GM10266 (cell line): ENCODE measurements around the gene ELOVL5.

Experiments
- DNase-seq: peaks from one replicate; pipeline ENCODE4 v3.0.0; 2012; ENCODE audit errors: extremely low spot score
- TF ChIP-seq, protein P1 (sequence below): IDR thresholded peaks from 2 replicates; pipeline ENCODE4 v1.5.1; 2012; ENCODE audit warnings: mild to moderate bottlenecking, low read depth; ENCODE audit not compliant: control insufficient read depth, insufficient read depth; ENCODE audit errors: missing control alignments

The ELOVL5 gene

GRCh38 chr6:53294611-53295010 is 54.1 kb downstream of the ELOVL5 start:
- no peak for DNase-seq
- TF ChIP-seq, protein P1, sequence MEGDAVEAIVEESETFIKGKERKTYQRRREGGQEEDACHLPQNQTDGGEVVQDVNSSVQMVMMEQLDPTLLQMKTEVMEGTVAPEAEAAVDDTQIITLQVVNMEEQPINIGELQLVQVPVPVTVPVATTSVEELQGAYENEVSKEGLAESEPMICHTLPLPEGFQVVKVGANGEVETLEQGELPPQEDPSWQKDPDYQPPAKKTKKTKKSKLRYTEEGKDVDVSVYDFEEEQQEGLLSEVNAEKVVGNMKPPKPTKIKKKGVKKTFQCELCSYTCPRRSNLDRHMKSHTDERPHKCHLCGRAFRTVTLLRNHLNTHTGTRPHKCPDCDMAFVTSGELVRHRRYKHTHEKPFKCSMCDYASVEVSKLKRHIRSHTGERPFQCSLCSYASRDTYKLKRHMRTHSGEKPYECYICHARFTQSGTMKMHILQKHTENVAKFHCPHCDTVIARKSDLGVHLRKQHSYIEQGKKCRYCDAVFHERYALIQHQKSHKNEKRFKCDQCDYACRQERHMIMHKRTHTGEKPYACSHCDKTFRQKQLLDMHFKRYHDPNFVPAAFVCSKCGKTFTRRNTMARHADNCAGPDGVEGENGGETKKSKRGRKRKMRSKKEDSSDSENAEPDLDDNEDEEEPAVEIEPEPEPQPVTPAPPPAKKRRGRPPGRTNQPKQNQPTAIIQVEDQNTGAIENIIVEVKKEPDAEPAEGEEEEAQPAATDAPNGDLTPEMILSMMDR = no peak

DNA sequence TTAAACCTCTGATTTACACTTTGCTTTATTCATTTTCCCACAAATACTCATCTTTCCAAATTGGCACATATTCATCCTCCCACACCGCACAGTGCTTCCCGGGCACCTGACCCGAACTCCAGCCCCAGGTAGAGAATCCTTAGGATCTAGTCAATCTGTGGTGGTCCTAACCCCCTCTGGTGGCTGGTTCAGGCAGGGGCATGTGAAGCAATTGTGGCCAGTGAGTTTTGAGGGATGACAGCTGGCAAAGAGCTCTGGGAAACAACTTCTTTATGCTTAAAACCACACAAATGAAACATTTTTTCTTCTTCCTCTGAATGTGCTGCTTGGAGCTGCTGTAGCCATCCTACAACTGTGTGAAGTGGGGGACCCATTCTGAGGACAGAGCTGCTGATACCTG is 54.7 kb downstream of the ELOVL5 start:
- no peak for DNase-seq
- TF ChIP-seq, protein P1 = peak; percentile 73

DNA sequence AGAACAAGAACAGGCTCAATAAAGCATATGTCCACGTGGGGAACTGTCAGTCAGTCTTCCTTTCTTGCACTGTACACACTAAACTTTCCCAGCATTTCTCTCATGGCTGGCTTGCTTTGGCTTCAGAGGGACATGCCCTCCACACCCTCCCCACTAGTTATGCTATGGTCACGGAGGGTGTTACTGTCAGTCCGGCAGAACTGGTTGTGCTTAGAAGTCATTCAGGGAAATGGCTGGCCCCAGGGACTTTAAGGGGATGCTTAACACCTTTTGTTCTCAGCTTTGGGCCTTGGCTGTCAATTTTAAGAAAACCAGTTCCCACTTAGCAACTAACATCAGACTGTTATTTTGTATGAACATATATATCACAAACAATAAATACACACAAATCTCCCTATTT is 55.1 kb downstream of the ELOVL5 start:
- TF ChIP-seq, protein P1 = no peak
- no peak for DNase-seq

DNA sequence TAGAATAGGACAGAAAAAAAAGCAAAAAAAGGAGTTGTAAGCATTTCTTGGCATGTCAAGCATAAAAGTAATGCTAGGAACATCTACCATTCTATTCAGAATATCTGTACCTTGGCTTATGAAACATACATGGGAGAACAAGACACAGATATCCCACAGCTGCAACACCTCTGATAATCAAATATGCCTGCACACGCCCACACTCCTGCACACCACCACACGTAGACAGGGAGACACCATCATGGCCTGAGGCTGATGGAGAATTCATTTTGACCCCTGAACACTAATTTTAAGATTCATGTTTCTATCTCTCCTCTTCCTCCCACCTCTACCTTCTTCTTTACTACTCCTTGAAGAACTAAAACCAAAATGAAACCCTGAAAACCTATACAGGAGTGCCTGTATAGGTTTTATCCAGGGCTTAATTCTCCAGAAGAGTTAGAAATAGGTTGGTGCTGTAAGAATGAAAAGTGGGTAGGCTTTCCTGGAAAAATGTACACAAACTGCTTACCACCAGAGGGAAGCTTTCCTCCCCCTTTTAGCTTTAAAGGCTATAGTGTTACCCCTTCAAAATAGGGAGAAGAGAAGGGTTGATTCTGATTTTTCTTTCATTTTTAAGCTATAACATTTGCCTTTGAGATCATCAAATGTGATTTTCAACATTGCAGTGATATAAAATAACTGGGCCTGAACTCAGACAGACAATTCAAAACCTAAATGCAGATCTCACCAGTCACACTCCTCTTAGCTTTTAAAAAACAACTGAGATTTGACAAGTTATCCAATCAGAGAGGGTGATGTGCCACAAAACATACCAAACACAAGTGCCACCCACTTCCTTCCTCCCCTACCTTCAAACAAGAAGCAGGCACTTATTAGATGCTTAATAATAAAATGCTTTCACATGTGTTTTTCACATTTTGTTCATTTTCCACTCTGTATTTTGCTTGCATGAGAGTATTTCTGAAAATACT is 57.9 kb downstream of the ELOVL5 start:
- DNase-seq = no peak
- TF ChIP-seq, protein P1 = no peak

DNA sequence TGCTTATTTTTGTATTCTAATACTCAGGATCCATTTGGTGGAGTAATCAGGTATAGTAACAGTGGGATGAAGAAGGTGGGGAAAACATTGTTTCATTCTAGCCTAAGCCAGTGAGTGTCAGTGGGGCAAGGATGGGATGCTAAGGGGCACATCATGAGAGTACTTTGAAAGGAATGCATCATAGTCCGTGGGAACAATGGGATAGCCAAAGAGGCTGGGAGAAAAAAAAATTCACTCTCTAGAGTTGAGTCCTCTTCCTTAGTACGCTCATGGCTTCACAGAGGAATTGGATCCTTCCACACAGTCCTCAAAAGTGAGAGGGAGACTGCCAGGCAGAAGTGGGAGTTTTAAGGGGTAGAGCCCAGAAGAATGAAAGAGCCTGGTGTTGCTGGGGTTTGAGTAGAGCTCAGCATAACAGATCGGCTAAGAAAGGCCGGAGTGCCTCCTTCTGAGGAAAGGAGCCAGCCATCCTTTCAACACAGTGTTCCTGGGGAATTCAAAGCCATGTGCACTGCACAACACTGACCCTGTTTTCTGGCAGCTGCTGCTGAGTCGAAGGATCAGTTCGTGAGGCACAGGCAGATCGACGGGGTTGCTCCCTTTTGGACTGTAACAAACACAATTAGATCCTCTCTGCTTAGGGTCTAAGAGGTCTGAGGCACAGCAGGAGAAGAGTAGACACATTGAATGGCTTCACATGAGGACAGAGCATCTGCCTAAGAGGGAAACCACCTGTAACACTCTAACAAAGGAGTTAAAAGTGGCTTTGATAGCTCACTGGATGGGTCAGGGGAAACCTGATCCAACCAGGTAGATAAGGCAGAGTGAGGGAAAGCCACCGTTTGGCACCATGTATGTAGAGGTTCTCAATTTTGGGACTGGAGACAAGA is 61.2 kb downstream of the ELOVL5 start:
- DNase-seq = no peak
- TF ChIP-seq, protein P1 = no peak

GRCh38 chr6:53284901-53285300 is 63.8 kb downstream of the ELOVL5 start:
- TF ChIP-seq, protein P1 = no peak
- DNase-seq = no peak

DNA sequence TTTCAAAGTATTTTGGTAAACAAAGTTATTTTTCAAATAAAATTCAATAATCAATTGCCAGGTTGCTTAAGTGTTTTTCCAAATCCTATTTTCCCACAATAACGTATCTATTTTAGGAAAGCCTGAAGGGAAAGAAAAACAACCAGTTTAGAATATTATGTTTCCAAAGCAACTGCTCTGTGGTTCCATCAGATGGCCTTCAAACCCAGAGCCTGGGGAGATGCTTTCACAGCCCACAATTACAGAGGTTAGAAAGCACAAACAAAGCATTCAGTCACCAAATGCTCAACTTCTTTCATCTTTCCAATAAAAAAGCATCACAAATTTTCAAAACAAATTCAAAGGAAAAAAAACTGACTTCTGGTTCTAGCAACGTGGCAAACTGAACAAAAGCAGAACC is 66.0 kb downstream of the ELOVL5 start:
- no peak for DNase-seq
- TF ChIP-seq, protein P1 = no peak
